GM18519 (cell line): ENCODE data around the gene DOCK10.
"Not testable (repeated sequence)": the region's sequence is repeated elsewhere in the genome, so short reads cannot be mapped to it uniquely, and the experiment has no call there.

Source experiments
- ATAC-seq: cut with Tn5 transposase; IDR thresholded peaks from one replicate; pipeline ENCODE4 v1.9.1; 2021; ENCODE audit warnings: mild to moderate bottlenecking, moderate library complexity; ENCODE audit not compliant: unreplicated experiment, low FRiP score

The DOCK10 gene

DNA sequence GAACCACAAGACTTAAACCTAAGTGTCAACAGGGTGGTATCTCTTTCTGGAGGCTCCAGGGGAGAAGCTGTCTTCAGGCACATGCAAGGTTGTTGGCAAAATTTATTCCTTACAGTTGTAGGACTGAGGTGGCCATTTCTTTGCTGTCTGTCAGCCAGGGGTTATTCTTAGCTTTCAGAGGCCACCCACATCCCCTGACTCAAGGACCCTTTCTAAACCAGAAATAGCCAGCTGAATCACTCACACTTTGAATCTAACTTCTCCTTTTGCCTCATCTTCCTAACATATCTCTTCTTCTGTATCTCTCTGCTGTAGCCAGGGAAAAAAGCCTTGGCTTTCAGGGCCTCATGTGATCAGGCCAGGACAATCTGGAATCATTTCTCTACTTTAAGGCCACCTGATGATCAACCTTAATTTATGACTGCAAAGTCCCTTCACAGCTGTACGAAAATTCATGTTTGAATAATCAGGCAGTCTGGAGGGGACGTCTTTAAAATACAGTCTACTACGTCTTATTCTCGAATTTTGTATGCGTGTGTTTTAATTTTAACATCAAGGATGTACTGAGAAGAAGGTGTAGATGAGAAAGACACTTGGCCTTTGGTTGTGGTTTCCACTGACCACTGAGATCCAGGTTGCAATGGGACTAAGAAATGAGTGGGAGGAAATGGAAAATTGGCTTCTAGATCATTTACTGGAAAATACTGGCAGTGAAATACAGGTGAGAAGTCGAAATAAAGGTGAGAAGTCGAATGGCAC lies 90.4 kb downstream of the DOCK10 start:
- ATAC-seq = no peak

DNA sequence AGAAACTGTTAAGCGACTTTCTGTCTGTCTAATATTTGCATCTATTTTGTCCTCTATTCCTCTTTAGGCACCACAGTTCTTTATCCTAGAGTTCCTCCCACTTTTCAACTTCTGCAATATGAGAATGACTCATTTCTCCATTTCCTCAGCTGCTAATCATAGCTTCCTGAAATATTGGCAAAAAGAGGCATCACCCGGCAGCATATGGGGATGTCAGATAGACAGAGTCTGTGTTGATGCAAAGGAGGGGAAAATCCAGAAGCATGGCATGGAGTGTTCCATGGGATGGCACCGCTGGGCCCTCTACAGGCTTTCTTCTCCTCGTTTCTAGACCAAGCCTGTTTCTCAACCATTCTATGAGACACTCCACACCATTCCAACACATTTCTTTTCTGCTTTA lies 93.4 kb downstream of the DOCK10 start:
- ATAC-seq = no peak

DNA sequence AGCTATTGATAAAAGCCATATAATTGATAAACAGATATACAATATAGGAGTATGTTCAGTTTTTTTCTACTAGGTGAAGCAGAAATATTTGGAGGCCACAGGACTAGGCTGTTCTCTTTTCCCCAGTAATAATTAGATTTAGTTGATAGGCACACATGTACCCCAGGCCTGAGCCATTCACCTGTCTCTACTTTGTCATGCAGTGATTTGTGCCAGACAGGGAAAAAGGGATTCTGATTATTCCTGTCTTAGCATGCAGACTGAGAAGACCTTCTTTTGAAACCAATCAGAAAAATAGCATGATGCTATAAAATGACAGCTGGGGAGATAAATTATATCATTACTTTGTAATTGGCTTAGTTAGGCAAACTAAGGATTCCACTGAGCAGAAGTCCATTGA lies 94.3 kb downstream of the DOCK10 start:
- no peak for ATAC-seq

DNA sequence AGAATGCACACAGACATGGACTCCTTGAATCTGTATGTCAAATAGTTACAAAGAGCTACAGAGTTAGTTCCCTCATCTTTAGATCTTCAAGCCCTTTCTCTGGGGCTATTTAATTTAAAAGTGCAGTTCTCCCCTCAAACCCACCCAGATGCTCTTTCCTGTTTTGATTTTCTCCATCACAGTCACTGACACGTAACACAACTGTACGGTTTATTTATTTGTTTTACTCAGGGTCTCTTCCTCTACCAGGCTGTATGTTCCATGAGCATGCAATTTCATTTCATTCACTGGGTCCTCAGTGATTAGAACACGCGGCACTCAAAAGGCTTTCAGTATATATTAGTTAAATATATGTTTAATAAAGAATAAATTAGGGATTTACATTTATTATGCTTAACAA lies 94.7 kb downstream of the DOCK10 start:
- no peak for ATAC-seq

DNA sequence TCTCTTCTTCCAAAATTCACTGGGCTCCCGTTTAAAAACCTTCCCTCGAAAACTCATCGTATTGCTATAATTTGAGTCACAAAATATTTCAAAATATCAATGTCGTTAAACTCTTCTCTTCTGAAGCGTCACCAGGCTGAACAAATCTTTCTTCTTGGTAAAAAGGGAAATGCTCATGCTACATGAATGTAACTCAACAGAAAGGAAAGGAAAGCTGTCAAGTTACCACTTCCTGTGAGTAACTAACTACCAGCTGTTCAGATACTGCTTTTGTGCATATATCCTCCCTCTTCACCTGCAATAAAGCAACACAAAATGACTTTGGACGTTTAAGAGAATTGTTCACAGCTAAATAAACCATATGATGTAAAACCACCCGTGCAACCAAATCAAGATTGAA lies 95.4 kb downstream of the DOCK10 start:
- ATAC-seq = peak; percentile 67

DNA sequence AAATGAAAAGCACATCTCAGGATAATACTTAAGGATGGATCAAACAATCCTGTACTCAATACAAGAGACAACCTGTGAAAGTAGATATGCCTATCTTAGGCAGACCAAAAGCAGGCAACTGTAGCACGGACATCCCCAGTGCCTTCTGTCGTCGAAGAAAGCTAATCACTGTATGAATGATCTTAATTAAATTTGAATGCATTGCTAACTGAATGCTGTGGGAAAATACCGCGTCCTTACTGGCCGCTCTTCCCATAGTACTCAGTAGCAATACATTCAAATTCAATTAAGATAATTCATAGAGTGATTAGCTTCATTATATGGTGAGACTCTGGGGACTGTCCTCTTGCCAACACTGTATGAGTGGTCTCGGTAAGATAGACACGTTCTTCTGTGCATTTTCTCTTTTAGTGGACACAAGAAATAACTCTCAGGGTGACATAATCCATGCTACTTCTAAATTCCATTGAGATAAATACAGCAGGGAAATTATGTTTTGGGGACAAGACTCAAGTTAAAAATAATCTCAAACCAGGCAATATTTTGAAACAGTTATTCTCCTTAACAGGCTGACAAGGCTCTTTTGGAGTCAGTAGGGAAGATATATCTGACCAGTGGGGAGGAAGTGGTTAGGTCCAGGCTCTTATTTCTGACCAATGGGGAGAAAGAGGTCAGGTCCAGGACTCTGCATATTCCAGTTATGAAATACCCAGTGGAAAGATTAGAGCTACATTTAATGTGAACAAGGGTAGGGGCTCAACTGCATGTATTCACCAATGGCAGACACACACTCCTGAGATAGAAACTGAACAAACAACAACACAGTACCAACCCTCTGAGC lies 97.3 kb downstream of the DOCK10 start:
- ATAC-seq = no peak

DNA sequence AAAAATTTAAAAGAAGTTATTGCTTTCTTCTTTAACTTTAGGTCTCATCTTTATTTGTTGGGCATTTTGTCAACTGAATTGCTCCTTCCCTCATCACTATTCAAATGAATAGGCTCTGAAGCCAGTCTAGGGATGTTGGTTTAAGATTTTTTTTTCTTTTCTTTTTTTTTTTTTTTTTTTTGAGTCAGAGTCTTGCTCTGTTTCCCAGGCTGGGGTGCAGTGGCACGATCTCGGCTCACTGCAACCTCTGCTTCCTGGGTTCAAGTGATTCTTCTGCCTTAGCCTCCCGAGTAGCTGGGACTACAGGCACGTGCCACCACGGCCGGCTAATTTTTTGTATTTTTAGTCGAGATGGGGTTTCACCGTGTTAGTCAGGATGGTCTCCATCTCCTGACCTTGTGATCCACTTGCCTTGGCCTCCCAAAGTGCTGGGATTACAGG lies 98.6 kb downstream of the DOCK10 start:
- not testable (repeated sequence) for ATAC-seq

DNA sequence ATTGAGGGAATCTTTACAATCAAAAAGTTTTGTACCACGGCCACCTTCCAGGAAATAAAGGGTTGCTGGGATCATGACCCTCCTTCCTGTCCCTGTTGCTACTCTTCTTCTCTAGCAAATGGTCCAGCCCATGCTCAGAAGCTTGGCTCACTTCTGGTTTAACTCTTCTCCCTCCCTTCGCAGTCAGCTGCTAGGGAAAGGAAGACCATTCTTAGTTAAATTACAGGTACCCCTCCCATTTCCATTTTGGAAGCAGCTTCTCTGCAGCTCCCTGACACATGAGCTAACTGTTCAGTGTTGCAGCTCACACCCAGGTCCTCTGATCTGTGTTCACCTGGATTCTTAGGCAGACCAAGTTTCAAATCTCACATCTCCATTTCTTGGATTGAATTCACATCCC lies 100.3 kb downstream of the DOCK10 start:
- no peak for ATAC-seq

DNA sequence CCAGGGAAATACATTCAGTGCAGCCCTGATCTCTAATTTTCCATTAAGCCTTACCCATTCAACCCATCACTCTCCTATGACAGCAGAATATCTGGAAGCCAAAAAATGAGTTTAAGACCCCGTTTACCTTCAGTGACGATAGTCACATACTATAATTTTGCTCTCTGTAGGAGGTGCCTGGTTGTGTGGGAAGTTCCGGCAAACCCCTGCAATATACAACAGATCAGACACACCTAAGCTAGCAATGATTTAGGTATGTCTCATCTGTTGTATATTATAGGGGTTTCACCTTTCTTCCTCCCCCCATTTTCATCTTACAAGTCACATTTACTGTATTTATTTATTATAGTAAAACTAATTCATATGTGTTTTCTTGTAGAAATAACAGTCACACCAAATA lies 101.7 kb downstream of the DOCK10 start:
- ATAC-seq = no peak

DNA sequence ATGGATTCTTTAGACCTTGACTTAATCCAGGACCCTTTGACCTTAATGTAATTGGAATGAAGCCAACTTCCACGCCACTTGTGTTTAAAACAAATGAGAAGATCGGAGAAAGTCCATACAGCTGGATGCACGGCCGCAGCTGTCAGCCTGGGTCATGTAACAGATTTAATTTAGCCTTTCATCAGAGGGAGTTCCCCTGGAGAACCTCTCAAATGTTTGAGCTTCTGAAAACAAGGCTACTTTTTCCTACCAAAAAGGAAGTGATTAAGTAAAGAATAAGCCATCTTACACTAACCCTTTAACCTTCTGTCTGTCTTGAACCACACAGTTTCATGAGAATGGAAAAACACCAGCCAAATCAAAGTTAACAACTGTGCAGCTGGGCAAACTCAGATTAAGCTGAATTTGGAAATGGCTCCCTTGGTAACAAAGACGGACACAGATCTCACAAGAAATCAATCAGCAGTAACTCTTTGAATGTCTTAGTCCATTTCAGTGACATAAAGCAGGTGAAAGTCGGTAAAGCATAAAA lies 103.6 kb downstream of the DOCK10 start:
- no peak for ATAC-seq

DNA sequence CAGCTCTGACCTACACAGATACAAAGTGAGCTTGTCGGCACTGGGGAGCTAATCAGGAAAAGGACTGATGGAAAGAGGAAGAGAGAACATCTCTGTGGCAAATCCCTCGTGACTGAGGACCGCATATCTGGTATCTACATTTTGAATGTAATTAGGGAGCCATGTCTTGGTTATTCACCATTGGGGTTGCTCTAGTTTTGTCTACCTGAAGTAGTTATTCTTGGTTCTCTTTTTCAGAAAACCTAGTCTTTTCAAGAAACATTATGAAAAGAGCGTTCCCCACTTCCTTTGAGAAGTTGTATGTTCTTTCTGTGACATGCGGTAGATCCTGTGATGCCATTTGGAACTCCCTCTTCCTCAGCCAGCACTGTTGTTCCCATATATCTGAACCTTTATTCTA lies 104.4 kb downstream of the DOCK10 start:
- ATAC-seq = peak; percentile 83

DNA sequence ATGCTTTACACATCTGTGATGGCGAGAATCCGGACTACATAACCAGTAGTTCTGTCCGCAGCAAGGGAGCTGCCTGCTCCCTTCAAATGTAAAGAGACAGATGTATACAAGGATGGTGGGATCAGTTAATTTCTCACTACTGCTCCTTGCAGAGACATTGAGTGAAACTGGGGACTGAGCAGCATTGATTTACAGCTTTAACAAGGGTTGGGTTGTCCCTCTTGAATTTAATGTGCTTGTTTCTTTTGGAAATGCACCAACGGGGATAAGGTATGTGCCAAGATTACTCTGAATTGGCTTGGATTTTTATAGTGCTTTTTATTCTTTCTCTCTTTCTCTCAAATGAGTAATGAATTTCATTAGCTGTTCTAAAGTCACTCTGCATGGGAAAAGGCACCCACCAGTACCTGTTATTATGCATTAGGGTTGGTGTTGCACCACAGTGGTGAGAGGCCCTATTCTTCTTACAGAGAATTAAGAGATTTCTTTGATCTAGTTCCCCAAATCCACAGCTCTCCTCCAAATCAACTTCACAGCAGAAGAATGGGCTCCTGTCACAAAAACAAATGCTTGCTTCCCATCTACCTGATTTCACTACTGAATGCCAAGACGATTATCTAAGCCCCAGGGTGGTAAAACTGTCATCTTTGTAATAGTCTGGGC lies 107.6 kb downstream of the DOCK10 start:
- ATAC-seq = no peak

DNA sequence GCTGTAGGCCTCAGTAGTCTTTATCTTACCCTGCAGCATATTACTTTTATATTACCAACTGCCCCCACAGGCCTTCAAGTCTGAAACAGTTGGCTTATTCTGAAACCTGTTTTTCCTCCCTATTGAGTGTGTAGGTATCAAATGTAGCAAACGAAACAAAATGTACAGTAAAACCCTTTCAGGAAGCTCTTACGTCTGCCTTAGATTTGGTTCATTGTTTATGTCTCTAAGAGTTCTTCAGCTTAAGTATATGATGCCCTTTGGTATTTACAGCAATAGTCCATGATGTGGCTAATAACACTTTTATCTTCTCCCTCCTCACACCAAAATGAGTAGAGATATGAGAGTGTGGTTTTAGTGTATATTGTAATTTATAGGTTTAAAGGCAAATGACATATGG lies 108.8 kb downstream of the DOCK10 start:
- ATAC-seq = no peak

DNA sequence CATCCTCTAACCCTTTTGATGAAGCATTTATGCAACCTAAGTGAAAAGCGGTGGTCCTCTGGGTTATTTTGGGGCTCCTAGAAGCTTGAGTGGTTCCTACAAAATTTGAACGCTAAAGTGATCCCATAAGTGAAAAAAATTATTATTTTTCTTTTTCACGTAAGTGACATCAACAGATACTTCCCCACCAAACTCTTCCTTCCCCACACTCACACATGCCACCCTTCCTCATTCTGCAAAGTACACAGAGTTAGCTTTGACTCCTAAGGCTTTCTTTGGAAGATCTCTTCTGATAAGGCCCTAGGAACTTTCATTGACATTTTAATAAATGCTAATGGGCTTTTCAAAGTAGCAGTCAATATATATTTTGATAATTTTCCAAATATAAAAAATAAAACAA lies 109.7 kb downstream of the DOCK10 start:
- ATAC-seq = no peak

DNA sequence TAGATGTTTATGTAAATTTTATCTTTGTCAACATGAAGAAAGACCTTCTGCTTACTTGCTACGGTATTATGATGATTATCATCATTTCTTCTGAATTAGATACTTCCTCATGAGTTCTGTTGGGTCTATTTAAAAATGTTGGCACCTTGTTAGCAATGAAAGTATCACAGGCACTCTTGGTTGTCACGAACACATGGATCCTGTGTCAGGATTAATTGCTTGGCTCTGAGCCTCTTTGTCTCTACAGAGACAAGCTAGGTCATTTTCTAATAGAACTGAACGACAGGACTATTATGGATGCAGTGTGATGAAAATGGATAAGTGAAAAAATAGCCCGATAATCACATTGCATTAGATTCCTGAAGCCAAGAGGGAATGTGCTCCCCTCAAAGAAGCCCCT lies 110.3 kb downstream of the DOCK10 start:
- no peak for ATAC-seq

DNA sequence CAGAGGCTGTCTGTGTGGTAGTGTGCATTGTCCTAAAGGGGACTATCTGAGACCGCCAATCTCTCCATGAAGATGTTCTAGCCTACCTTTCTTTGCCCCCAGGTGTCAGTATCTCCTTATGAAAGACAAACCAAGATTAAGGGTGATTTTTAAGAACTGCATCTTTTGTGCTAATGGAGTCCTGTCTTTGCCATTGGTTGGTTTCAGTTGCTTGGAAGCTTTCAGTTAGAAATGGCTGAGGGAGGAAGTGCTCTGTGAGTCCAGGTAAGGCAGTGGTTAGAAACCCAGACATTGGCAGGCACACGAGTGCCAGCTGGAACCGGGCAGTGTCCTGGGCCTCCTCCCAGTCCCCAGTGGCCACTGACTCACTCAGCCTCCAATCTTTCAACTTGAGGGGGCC lies 111.3 kb downstream of the DOCK10 start:
- ATAC-seq = no peak

DNA sequence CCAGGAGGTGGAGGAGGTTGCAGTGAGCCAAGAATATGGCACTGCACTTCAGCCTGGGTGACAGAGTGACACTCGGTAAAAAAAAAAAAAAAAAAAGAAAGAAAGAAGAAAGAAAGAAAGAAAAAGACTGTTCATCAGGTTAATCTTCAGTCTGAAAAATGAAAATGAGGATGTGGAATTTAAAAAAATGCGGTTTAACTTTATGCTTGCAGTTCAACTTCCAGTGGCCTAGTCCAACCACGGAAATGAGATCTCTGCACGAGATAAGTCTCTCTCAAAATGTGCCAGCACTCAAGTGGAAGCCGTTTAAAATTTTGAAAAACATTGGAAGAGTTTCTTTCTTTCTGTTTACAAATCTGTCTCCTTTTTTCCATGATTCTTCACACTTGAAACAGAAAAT lies 112.1 kb downstream of the DOCK10 start:
- no peak for ATAC-seq

DNA sequence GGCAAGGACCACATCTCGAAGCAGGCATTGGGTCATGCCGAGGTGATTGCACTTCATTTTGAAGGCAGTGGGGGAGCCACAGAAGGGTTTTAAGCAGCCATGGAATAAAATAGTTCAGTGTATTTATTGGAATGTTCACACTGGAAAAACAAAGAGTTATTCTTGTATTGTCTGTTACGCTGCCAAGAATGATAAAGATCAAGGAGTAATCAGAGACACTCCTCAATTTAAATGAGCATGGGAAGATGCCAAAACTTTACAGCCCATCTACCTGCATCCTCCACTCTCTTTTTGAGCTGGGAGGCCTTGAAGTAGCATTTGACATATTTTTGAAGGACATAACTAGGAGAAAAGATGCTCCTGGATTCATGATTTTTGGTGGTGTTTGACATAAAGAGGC lies 112.8 kb downstream of the DOCK10 start:
- no peak for ATAC-seq

DNA sequence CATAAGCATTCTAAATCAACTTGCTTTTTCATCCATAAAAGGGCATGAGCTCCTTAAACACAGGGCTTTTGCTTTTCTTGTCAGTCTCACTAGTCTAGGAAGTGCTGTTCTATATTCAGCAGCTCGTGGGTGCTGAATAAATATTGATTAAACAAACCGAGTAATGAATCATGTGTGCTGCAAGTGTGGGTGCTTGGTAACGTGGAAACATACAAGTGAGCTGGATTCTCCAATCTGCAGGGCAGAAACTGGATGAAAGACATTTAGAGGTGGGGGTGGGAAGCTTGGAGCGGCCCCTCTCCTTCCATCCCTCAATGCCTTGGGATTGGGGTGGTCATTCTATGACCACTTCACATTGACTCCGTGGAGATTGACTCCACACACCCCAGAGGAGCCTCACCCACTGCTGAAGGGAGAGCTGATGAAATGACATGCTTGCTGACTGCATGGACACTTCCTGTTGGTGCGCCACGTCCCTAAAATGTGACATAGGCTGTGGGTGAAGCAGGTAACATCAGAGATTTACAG lies 114.6 kb downstream of the DOCK10 start:
- no peak for ATAC-seq

DNA sequence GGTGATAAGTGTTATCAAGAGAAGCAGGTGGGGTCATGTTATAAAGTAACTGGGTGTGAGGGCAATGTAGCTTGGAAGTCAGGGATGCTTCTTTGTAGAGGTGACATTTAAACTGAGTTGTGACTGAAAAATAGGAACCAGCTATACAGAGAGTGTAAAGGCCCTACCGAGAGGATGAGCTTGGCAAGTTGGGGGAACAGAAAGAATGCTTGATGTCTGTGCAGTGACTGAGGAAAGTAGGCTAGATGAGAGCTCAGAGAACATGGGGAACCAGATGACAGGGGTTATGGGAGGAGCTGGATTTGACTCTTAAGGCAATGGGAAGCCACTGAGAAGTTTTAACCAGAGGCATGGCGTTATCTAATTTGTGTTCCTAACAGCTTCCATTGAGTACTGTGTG lies 115.3 kb downstream of the DOCK10 start:
- no peak for ATAC-seq

DNA sequence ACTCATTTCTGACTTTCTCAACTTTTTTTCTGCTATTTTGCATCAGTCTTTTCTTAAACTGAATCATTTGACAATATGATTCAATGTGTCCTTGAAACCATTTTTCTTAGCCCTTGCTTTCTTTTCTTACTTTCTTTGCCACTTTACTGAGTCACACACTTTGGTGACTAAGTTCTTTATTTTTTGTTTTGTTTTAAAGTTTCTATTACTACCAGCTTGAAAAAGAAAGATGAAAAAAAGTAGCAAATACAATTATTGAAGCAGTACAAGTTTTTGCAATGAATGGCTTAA lies 116.5 kb downstream of the DOCK10 start:
- no peak for ATAC-seq
